GM08714 (cell line): ENCODE measurements around the gene VAX1.
"Not testable (repeated sequence)": the region's sequence is repeated elsewhere in the genome, so short reads cannot be mapped to it uniquely, and the experiment has no call there.

Experiments
- H3K4me3 ChIP-seq: fragments of 200-500 bp; sonication (Bioruptor generic); 2 replicates; pipeline ENCODE4 v1.5.1; 2014; ENCODE audit warnings: mild to moderate bottlenecking, low read length, inconsistent platforms
- ZNF274 ChIP-seq: IDR thresholded peaks from 2 replicates; pipeline ENCODE4 v1.6.1; 2012; ENCODE audit warnings: mild to moderate bottlenecking, low read depth, low read length

Gene VAX1, protein sequence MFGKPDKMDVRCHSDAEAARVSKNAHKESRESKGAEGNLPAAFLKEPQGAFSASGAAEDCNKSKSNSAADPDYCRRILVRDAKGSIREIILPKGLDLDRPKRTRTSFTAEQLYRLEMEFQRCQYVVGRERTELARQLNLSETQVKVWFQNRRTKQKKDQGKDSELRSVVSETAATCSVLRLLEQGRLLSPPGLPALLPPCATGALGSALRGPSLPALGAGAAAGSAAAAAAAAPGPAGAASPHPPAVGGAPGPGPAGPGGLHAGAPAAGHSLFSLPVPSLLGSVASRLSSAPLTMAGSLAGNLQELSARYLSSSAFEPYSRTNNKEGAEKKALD

GRCh38 chr10:117137911-117138642, at the start of gene VAX1:
TSS of gene VAX1 (minus strand) at chr10:117138270. CDS start at chr10:117138056, 214 bp downstream.
- no peak within 1 kb of the TSS for H3K4me3 ChIP-seq
- no peak for TF ChIP-seq ZNF274

GRCh38 chr10:117186832-117187615, 49.0 kb upstream of the VAX1 start:
- no peak for TF ChIP-seq ZNF274
- no peak overlapping the region for H3K4me3 ChIP-seq

GRCh38 chr10:117185817-117186216, 47.7 kb upstream of the VAX1 start:
- H3K4me3 ChIP-seq: not testable (repeated sequence)

GRCh38 chr10:117184821-117185220, 46.8 kb upstream of the VAX1 start:
- no peak for TF ChIP-seq ZNF274
- no peak overlapping the region for H3K4me3 ChIP-seq

DNA sequence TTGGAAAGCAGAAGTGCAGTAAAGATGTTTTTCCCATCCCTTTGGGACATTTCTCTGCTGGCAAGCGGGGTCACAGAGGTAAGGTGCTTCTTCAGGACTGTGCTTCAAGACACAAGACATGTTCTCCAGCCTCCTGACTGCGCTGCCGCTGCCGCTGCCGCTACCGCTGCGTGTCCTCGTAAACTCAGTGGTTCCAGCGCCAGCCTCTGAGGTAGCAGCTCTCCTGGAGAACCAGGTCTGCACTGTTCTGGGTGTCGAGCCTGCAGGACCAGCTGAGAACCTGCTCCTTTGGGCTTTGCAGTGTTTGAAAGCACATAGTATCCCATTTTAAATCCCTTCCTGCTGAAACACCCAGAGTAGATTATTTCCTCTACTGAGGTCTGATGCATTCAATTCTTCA, 46.2 kb upstream of the VAX1 start:
- no peak for TF ChIP-seq ZNF274

DNA sequence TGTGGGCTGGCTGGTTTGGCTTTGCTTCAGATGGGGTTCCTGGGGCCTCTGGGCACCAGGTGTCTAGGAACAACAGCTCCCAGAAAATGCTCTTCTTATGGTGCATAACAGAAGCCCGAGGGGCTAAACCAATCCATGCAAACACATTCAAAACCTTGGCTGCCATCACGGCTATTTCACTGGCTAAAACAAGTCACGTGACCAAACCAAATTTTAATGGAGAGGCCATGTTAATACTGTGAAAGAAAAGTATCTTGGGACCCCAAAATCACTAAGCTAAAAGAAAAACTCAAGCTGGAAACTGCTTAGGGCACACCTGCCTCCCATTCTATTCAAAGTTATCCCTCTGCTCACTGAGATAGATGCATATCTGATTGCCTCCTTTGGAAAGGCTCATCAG, 40.1 kb upstream of the VAX1 start:
- no peak for TF ChIP-seq ZNF274

More for the DNA sequence above, 46.2 kb upstream of the VAX1 start:
- H3K4me3 ChIP-seq: no peak overlapping the region

GRCh38 chr10:117175901-117176534, 37.9 kb upstream of the VAX1 start:
- TF ChIP-seq ZNF274: no peak
- H3K4me3 ChIP-seq: peak overlapping the region; percentile 15; the same call in 1 of the 2 replicates

More for the DNA sequence above, 40.1 kb upstream of the VAX1 start:
- no peak overlapping the region for H3K4me3 ChIP-seq

- peak overlapping the region; percentile 15; the same call in 1 of the 2 replicates for H3K4me3 ChIP-seq
- TF ChIP-seq ZNF274: no peak
Measured at GRCh38 chr10:117175215-117175900, 37.3 kb upstream of the VAX1 start.

DNA sequence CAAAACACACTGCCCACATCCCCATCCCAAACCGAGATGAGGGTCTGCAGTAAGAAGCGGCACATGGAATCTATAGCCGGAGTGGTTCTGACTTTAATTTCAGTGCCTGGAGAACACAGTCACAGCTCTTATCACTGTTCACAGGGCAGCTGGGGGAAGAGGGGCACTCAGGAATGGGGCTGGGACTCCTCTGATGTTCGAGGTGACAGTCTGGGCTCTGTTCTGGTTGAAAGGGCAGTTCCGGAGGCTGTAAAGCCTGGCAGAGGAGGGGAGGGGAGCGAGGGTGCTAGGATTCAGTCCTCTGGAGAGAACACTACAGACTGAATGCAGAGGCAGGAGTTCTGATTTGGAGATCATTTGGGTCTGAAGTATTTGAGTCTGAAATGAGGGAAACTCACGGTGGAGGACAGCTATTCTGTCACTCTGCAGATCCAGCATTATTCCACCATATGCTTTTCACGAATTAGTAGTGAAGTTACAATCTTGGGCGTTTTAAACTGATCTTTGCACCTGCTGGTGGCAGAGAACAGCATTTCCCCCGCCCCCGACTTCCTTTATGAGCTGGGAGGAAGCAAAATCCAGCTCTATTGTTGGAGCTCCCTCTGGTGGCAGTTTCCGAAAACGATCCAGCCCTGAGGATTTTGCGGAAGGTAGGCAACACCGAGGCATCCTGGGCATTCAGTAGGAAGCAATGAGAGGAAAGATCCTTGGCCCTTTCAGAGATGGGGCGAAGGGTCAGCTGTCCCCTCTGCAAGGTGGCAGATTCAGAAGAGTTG, 36.6 kb upstream of the VAX1 start:
- peak overlapping the region; percentile 15; the same call in 1 of the 2 replicates for H3K4me3 ChIP-seq
- TF ChIP-seq ZNF274: no peak

DNA sequence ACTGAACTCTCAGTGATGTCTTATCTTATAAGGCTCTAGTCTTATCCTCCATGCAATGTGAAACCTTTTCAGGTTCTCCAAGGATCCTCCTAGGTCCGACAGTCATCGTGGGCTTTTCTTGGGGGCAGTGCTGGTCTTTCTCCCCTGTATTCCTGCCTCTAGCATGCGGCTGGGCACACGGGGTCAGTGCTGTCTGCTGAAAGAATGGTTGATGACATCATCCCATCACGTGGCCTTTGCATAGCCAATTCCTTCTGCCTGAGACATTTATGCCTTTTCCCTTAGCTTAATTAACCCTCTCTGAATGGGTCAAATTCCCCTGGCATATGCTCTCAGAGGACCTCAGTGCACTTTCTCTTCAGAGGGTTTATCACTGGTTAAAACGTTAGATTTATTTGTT, 32.2 kb upstream of the VAX1 start:
- no peak for TF ChIP-seq ZNF274
- no peak overlapping the region for H3K4me3 ChIP-seq

- no peak overlapping the region for H3K4me3 ChIP-seq
- no peak for TF ChIP-seq ZNF274
Measured at GRCh38 chr10:117169480-117169879, 31.4 kb upstream of the VAX1 start.

DNA sequence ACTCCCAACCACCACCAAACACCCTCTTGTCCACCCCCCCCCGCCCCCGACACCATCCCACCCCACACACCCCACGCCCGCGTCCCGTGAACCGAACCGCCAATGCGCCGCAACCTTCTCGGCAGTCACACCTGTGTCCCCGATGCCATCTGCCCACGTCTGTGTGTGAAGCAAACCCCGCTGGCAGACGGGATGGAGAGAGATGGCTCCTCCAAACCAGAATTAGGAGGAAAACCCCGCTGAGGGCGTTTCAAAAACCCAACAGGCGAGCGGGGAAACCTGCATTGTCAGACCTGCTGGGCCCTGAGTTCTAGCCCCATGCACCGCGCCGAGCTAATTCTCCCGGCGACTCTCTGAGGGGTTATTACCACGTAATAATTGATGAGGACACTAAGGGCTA, 30.7 kb upstream of the VAX1 start:
- no peak overlapping the region for H3K4me3 ChIP-seq
- TF ChIP-seq ZNF274: no peak
